GM23338 (cell line): ENCODE measurements around the gene JPH4. TPM values are rescaled to one million over a fixed set of nuclear protein-coding genes. Genes with fewer than 3 reads are reported as not detected.

ENCODE experiments used
- ATAC-seq: fragments of 200-7000 bp; cut with Tn5 transposase; 3 replicates; pipeline ENCODE4 v1.9.1; 2020
- DNase-seq: peaks from one replicate; pipeline ENCODE4 v3.0.0-alpha.2; 2015; ENCODE audit warnings: low spot score
- H2AFZ ChIP-seq: fragments of 200-600 bp; sonication (generic); 2 replicates; pipeline ENCODE4 v1.8.0; 2016; ENCODE audit warnings: antibody characterized with exemption, mild to moderate bottlenecking, moderate library complexity
- H3F3A ChIP-seq: fragments of 200-600 bp; sonication (generic); replicated peaks from 2 replicates; pipeline ENCODE4 v1.8.0; 2017; ENCODE audit warnings: antibody characterized with exemption, mixed run types, low read depth
- H3K27ac ChIP-seq: fragments of 200-600 bp; sonication (generic); 2 replicates; pipeline ENCODE4 v1.6.1; 2016; ENCODE audit warnings: low read depth
- H3K27me3 ChIP-seq: fragments of 200-600 bp; sonication (generic); 2 replicates; pipeline ENCODE4 v1.8.0; 2016; ENCODE audit warnings: mild to moderate bottlenecking, mixed run types, moderate library complexity; ENCODE audit not compliant: insufficient read depth
- H3K36me3 ChIP-seq: fragments of 200-600 bp; sonication (generic); 2 replicates; pipeline ENCODE4 v1.8.0; 2016; ENCODE audit warnings: mild to moderate bottlenecking; ENCODE audit not compliant: insufficient read depth
- H3K4me1 ChIP-seq: fragments of 200-600 bp; sonication (generic); 2 replicates; pipeline ENCODE4 v1.8.0; 2016; ENCODE audit warnings: mild to moderate bottlenecking, moderate library complexity; ENCODE audit not compliant: insufficient read depth
- H3K4me2 ChIP-seq: fragments of 200-600 bp; sonication (generic); 2 replicates; pipeline ENCODE4 v1.7.1; 2017; ENCODE audit warnings: mixed run types
- H3K4me3 ChIP-seq: fragments of 200-600 bp; sonication (generic); 2 replicates; pipeline ENCODE4 v1.6.1; 2016; ENCODE audit warnings: mixed run types
- H3K79me2 ChIP-seq: fragments of 200-600 bp; sonication (generic); replicated peaks from 2 replicates; pipeline ENCODE4 v1.8.0; 2017; ENCODE audit warnings: mild to moderate bottlenecking; ENCODE audit not compliant: insufficient read depth
- H3K9me2 ChIP-seq: fragments of 200-600 bp; sonication (generic); 2 replicates; pipeline ENCODE4 v1.8.0; 2017; ENCODE audit not compliant: insufficient read depth
- H4K20me1 ChIP-seq: fragments of 200-600 bp; sonication (generic); replicated peaks from 2 replicates; pipeline ENCODE4 v1.8.0; 2017; ENCODE audit warnings: mild to moderate bottlenecking; ENCODE audit not compliant: insufficient read depth
- H3K27ac Mint-ChIP-seq: 2 replicates; pipeline ENCODE4 v1.8.0; 2020; ENCODE audit warnings: inconsistent platforms, mild to moderate bottlenecking, moderate library complexity, mixed read lengths
- H3K27me3 Mint-ChIP-seq: 3 replicates; pipeline ENCODE4 v1.8.0; 2022; ENCODE audit warnings: low read depth, mild to moderate bottlenecking, moderate library complexity, mixed read lengths, inconsistent platforms; ENCODE audit not compliant: insufficient read depth, poor library complexity
- H3K36me3 Mint-ChIP-seq: 3 replicates; pipeline ENCODE4 v1.8.0; 2021; ENCODE audit warnings: low read depth, mild to moderate bottlenecking, inconsistent platforms, moderate library complexity, mixed read lengths
- H3K4me1 Mint-ChIP-seq: 3 replicates; pipeline ENCODE4 v1.8.0; 2020; ENCODE audit warnings: mild to moderate bottlenecking, inconsistent platforms, mixed read lengths
- H3K4me3 Mint-ChIP-seq: 3 replicates; pipeline ENCODE4 v1.8.0; 2021; ENCODE audit warnings: moderate library complexity, mild to moderate bottlenecking, inconsistent platforms, mixed read lengths
- H3K9me3 Mint-ChIP-seq: 3 replicates; pipeline ENCODE4 v1.8.0; 2020; ENCODE audit warnings: moderate library complexity, mild to moderate bottlenecking, inconsistent platforms, mixed read lengths
- CREB1 ChIP-seq: fragments of 250-450 bp; sonication (Bioruptor Pico); IDR thresholded peaks from 2 replicates; pipeline ENCODE4 v1.5.0; 2020; ENCODE audit warnings: low read depth, mild to moderate bottlenecking, moderate library complexity
- EZH2 ChIP-seq: fragments of 200-600 bp; sonication (generic); IDR thresholded peaks from one replicate; pipeline ENCODE4 v1.8.0; 2017; ENCODE audit warnings: antibody characterized with exemption, mild to moderate bottlenecking, low read depth; ENCODE audit not compliant: unreplicated experiment
- EZH2phosphoT487 ChIP-seq: fragments of 200-600 bp; sonication (generic); IDR thresholded peaks from one replicate; pipeline ENCODE4 v1.8.1; 2018; ENCODE audit warnings: antibody characterized with exemption; ENCODE audit not compliant: unreplicated experiment
- JUNB ChIP-seq: IDR thresholded peaks from one replicate; pipeline ENCODE4 v1.6.1; 2016; ENCODE audit warnings: antibody characterized with exemption; ENCODE audit not compliant: unreplicated experiment
- NANOG ChIP-seq: IDR thresholded peaks from 2 replicates; pipeline ENCODE4 v1.6.1; 2016; ENCODE audit warnings: antibody characterized with exemption, borderline replicate concordance
- POLR2AphosphoS5 ChIP-seq: IDR thresholded peaks from 2 replicates; pipeline ENCODE4 v1.6.1; 2016; ENCODE audit warnings: antibody characterized with exemption, low read depth
- STAT1 ChIP-seq: IDR thresholded peaks from one replicate; pipeline ENCODE4 v1.6.1; 2016; ENCODE audit warnings: antibody characterized with exemption; ENCODE audit not compliant: unreplicated experiment
- ZNF114 ChIP-seq: fragments of 250-450 bp; sonication (Bioruptor Pico); IDR thresholded peaks from 2 replicates; pipeline ENCODE4 v1.5.0; 2020; ENCODE audit warnings: mild to moderate bottlenecking, moderate library complexity
- ZNF331 ChIP-seq: fragments of 250-450 bp; sonication (Bioruptor Pico); IDR thresholded peaks from 2 replicates; pipeline ENCODE4 v1.5.0; 2020; ENCODE audit warnings: low read depth, mild to moderate bottlenecking, moderate library complexity
- polyA plus RNA-seq: library from polyadenylated mRNA; unstranded; fragments of >200 nt; fragmentation: Nextera tagmentation; extraction: Ambion mirVana; gene quantifications from 2 replicates; pipeline ENCODE4 v1.2.1, GENCODE V29; 2016
- total RNA-seq: library from RNA; depleted of rRNA; stranded (reverse); fragments of >200 nt; shearing (Covaris generic); gene quantifications from 2 replicates; pipeline ENCODE4 v1.2.3, GENCODE V29; 2014
- TF ChIP-seq, protein P1 (sequence below): IDR thresholded peaks from 2 replicates; pipeline ENCODE4 v1.6.1; 2016; ENCODE audit warnings: antibody characterized with exemption
- TF ChIP-seq, protein P2 (sequence below): IDR thresholded peaks from one replicate; pipeline ENCODE4 v1.6.1; 2018; ENCODE audit warnings: antibody characterized with exemption; ENCODE audit not compliant: unreplicated experiment
- TF ChIP-seq, protein P3 (sequence below): fragments of 250-450 bp; sonication (Bioruptor Pico); IDR thresholded peaks from 2 replicates; pipeline ENCODE4 v1.5.0; 2020; ENCODE audit warnings: mild to moderate bottlenecking, moderate library complexity
- TF ChIP-seq, protein P4 (sequence below), 2 experiments: fragments of 200-600 bp in 1 of 2; sonication (generic) in 1 of 2; conservative IDR thresholded peaks; 2 replicates each; pipeline versions ENCODE4 v1.5.1 to v1.6.1; 2016 to 2017; ENCODE audit warnings: antibody characterized with exemption in 2 of 2, low read depth in 2 of 2, mild to moderate bottlenecking in 2 of 2, moderate library complexity in 1 of 2

Gene JPH4
- total and polyA plus RNA-seq, 2 experiments from 2014 or later, result 11.0 to 29.9 TPM

DNA sequence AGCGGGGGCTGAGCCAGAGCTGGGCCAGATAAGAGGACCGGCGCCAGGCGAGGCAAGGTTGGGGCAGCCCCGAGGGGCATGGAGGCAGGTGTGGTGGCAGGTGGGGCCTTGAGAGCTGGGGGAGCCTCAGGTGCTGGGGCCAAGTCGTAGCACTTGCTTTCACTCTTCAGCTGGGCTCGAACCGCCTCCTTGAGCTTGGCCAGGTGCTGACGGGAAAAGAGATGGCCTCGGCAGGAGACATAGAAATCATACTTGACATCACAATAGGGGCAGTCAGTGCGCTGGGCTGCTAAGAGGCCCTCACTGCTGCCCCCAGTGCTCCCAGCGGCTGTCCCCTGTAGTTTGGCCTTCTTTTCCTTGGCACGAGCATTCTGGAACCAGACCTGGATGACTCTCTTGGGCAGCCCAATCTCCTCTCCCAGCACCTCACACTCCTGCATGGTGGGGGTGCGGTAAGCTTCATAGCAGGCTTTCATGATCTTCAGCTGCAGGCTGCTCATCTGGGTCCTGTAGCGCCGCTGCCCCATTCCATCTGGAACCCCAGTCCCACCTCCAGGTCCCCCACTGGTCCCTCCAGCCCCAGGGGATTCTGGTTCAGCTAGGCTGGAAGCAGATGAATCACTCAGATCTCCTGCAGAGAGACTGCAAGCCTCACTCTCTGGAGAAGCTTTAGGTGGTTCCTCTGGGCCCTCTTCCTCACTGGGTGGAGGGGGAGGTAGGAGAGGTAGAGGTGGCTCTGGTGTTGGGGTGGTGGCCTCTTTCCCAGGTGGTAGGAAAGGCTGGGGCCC lies 55.2 kb downstream of the JPH4 start:
- no peaks in the 10 kb centered on the region for H4K20me1 ChIP-seq
- H3K36me3 ChIP-seq, result no peaks in the 10 kb centered on the region; the same call in 1 of the 2 replicates
- Mint-ChIP-seq H3K27me3 (peaks cover 15% of the 10 kb centered on the region), H3K27ac (no peak overlapping the region), H3K4me1 (peaks cover 54% of the 10 kb centered on the region), H3K36me3 (peaks cover 60% of the 10 kb centered on the region), H3K4me3 (no peak overlapping the region), H3K9me3 (no peaks in the 10 kb centered on the region; the same call in 2 of the 3 replicates)
- DNase-seq (no peak), ATAC-seq (no peak)
- no peak overlapping the region for H3K4me2 ChIP-seq
- H3K4me3 ChIP-seq, result no peak overlapping the region
- H3K79me2 ChIP-seq, result no peaks in the 10 kb centered on the region
- TF ChIP-seq ZNF114, result no peak
- no peak for TF ChIP-seq JUNB
- TF ChIP-seq NANOG, result no peak
- TF ChIP-seq, protein P1, sequence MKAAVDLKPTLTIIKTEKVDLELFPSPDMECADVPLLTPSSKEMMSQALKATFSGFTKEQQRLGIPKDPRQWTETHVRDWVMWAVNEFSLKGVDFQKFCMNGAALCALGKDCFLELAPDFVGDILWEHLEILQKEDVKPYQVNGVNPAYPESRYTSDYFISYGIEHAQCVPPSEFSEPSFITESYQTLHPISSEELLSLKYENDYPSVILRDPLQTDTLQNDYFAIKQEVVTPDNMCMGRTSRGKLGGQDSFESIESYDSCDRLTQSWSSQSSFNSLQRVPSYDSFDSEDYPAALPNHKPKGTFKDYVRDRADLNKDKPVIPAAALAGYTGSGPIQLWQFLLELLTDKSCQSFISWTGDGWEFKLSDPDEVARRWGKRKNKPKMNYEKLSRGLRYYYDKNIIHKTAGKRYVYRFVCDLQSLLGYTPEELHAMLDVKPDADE, result no peak
- no peak for TF ChIP-seq EZH2phosphoT487
- no peak for TF ChIP-seq CREB1 (CRISPR knock-in tag)
- TF ChIP-seq, protein P2, sequence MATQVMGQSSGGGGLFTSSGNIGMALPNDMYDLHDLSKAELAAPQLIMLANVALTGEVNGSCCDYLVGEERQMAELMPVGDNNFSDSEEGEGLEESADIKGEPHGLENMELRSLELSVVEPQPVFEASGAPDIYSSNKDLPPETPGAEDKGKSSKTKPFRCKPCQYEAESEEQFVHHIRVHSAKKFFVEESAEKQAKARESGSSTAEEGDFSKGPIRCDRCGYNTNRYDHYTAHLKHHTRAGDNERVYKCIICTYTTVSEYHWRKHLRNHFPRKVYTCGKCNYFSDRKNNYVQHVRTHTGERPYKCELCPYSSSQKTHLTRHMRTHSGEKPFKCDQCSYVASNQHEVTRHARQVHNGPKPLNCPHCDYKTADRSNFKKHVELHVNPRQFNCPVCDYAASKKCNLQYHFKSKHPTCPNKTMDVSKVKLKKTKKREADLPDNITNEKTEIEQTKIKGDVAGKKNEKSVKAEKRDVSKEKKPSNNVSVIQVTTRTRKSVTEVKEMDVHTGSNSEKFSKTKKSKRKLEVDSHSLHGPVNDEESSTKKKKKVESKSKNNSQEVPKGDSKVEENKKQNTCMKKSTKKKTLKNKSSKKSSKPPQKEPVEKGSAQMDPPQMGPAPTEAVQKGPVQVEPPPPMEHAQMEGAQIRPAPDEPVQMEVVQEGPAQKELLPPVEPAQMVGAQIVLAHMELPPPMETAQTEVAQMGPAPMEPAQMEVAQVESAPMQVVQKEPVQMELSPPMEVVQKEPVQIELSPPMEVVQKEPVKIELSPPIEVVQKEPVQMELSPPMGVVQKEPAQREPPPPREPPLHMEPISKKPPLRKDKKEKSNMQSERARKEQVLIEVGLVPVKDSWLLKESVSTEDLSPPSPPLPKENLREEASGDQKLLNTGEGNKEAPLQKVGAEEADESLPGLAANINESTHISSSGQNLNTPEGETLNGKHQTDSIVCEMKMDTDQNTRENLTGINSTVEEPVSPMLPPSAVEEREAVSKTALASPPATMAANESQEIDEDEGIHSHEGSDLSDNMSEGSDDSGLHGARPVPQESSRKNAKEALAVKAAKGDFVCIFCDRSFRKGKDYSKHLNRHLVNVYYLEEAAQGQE, result no peak
- TF ChIP-seq EZH2, result no peak
- TF ChIP-seq, protein P3, sequence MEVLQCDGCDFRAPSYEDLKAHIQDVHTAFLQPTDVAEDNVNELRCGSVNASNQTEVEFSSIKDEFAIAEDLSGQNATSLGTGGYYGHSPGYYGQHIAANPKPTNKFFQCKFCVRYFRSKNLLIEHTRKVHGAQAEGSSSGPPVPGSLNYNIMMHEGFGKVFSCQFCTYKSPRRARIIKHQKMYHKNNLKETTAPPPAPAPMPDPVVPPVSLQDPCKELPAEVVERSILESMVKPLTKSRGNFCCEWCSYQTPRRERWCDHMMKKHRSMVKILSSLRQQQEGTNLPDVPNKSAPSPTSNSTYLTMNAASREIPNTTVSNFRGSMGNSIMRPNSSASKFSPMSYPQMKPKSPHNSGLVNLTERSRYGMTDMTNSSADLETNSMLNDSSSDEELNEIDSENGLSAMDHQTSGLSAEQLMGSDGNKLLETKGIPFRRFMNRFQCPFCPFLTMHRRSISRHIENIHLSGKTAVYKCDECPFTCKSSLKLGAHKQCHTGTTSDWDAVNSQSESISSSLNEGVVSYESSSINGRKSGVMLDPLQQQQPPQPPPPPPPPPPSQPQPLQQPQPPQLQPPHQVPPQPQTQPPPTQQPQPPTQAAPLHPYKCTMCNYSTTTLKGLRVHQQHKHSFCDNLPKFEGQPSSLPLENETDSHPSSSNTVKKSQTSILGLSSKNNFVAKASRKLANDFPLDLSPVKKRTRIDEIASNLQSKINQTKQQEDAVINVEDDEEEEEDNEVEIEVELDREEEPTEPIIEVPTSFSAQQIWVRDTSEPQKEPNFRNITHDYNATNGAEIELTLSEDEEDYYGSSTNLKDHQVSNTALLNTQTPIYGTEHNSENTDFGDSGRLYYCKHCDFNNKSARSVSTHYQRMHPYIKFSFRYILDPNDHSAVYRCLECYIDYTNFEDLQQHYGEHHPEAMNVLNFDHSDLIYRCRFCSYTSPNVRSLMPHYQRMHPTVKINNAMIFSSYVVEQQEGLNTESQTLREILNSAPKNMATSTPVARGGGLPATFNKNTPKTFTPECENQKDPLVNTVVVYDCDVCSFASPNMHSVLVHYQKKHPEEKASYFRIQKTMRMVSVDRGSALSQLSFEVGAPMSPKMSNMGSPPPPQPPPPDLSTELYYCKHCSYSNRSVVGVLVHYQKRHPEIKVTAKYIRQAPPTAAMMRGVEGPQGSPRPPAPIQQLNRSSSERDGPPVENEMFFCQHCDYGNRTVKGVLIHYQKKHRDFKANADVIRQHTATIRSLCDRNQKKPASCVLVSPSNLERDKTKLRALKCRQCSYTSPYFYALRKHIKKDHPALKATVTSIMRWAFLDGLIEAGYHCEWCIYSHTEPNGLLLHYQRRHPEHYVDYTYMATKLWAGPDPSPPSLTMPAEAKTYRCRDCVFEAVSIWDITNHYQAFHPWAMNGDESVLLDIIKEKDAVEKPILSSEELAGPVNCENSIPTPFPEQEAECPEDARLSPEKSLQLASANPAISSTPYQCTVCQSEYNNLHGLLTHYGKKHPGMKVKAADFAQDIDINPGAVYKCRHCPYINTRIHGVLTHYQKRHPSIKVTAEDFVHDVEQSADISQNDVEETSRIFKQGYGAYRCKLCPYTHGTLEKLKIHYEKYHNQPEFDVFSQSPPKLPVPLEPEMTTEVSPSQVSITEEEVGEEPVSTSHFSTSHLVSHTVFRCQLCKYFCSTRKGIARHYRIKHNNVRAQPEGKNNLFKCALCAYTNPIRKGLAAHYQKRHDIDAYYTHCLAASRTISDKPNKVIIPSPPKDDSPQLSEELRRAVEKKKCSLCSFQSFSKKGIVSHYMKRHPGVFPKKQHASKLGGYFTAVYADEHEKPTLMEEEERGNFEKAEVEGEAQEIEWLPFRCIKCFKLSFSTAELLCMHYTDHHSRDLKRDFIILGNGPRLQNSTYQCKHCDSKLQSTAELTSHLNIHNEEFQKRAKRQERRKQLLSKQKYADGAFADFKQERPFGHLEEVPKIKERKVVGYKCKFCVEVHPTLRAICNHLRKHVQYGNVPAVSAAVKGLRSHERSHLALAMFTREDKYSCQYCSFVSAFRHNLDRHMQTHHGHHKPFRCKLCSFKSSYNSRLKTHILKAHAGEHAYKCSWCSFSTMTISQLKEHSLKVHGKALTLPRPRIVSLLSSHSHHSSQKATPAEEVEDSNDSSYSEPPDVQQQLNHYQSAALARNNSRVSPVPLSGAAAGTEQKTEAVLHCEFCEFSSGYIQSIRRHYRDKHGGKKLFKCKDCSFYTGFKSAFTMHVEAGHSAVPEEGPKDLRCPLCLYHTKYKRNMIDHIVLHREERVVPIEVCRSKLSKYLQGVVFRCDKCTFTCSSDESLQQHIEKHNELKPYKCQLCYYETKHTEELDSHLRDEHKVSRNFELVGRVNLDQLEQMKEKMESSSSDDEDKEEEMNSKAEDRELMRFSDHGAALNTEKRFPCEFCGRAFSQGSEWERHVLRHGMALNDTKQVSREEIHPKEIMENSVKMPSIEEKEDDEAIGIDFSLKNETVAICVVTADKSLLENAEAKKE, result no peak
- no peak for TF ChIP-seq ZNF331 (CRISPR knock-in tag)
- TF ChIP-seq, protein P4, sequence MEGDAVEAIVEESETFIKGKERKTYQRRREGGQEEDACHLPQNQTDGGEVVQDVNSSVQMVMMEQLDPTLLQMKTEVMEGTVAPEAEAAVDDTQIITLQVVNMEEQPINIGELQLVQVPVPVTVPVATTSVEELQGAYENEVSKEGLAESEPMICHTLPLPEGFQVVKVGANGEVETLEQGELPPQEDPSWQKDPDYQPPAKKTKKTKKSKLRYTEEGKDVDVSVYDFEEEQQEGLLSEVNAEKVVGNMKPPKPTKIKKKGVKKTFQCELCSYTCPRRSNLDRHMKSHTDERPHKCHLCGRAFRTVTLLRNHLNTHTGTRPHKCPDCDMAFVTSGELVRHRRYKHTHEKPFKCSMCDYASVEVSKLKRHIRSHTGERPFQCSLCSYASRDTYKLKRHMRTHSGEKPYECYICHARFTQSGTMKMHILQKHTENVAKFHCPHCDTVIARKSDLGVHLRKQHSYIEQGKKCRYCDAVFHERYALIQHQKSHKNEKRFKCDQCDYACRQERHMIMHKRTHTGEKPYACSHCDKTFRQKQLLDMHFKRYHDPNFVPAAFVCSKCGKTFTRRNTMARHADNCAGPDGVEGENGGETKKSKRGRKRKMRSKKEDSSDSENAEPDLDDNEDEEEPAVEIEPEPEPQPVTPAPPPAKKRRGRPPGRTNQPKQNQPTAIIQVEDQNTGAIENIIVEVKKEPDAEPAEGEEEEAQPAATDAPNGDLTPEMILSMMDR (conservative IDR thresholded peaks at IDR 0.05; ENCODE audit: low read depth in 2 of 2), result no peak
- TF ChIP-seq POLR2AphosphoS5, result no peak; the same call in 1 of the 2 replicates
- TF ChIP-seq STAT1, result no peak
- peaks cover 23% of the 10 kb centered on the region for H3K4me1 ChIP-seq
- H2AFZ ChIP-seq, result no peak overlapping the region
- no peak overlapping the region for H3K27ac ChIP-seq
- no peaks in the 10 kb centered on the region for H3K27me3 ChIP-seq
- no peaks in the 10 kb centered on the region; the same call in 1 of the 2 replicates for H3F3A ChIP-seq
- no peaks in the 10 kb centered on the region for H3K9me2 ChIP-seq
